ENCODE data around the gene SBF2. TPM values are rescaled to one million over a fixed set of nuclear protein-coding genes. Genes with fewer than 3 reads are reported as not detected.
"Not testable (repeated sequence)": the region's sequence is repeated elsewhere in the genome, so short reads cannot be mapped to it uniquely, and the experiment has no call there.

The SBF2 gene
- polyA plus RNA-seq, 5 donors, result 40.8 to 61.2 (median 50.1) TPM

- no peak for DNase-seq
These were observed 267.5 kb downstream of the SBF2 start for GRCh38 chr11:10026514-10026913.

DNA sequence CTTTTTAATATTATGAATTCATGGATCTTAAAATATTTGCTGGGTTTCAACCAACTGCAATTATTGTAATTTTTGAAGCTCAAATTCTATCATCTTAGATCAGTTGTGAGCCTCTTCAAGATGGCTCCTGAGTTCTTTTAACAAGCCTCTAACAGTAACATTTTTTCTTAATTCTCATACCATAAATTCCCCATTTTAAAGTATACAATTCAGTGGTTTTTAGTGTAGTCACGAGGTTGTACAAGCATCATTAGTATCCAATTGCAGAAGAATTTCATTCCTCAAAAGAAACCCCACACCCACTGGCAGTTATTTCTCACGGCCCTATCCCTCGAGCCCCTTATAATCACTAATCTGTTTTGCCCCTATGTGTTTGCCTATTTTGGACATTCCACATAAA, 270.8 kb downstream of the SBF2 start:
- no peak for DNase-seq

- DNase-seq, result no peak
These were observed 271.3 kb downstream of the SBF2 start for GRCh38 chr11:10022764-10023163.

DNA sequence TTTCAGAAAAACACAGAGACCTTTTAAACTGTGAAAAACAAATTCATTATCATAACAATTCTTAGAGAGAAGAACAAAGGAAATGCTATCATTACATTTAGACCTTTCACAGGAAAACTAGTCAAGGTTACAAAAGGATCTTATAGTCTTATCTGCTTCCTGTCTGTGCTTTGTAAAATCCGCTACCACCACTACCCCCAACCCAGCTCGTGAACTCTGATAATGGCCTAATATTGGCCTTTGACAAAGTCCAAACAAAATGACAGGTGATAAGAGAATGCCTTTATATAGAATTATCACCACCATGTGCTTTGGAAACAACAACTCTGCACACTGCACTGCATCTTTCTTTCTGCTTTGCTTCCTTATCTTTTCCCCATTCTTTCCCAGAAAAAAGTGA, 272.5 kb downstream of the SBF2 start:
- no peak for DNase-seq

- DNase-seq, result no peak
These were observed 273.9 kb downstream of the SBF2 start for GRCh38 chr11:10019906-10020682.

DNA sequence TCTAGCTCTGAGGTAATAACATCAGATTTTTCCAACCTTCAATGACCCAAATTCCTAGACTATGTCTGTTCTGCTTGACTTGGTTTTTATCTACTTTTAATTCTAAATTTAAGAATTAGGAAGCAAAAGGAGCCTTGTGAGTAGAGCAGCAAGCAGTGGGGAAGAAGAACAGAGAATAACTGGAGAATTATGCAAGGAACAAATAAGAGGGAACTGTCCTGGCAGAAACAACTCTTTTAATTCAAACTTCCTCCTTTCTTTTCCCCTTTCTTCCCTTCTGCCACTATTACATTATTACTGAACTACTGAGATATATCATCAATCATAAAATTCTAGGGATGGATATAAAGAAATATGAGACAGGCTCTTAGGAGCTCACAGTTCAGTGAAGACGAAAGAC, 276.1 kb downstream of the SBF2 start:
- DNase-seq, result no peak

DNA sequence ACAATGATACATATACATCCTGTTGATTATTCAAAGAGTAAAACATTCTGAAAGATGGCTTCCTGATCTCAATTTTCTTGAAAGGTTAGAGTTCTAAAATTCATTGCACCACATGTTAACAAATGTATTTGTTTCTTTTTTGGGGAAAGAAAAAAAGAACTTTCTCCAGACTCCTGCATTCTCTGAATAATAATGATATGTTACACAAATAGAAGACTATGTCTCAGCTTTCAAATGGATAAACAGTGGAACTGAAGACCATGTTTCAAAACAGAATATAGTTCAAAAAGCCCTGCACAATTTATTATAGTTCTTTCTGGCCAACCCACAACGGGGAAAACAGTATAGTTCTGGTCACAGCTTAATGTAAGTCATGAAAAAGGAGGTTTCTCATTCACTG, 277.0 kb downstream of the SBF2 start:
- DNase-seq, result no peak

- no peak for DNase-seq
These were observed 282.0 kb downstream of the SBF2 start for GRCh38 chr11:10012068-10012467.

- no peak for DNase-seq
These were observed 288.0 kb downstream of the SBF2 start for GRCh38 chr11:10005955-10006525.

DNA sequence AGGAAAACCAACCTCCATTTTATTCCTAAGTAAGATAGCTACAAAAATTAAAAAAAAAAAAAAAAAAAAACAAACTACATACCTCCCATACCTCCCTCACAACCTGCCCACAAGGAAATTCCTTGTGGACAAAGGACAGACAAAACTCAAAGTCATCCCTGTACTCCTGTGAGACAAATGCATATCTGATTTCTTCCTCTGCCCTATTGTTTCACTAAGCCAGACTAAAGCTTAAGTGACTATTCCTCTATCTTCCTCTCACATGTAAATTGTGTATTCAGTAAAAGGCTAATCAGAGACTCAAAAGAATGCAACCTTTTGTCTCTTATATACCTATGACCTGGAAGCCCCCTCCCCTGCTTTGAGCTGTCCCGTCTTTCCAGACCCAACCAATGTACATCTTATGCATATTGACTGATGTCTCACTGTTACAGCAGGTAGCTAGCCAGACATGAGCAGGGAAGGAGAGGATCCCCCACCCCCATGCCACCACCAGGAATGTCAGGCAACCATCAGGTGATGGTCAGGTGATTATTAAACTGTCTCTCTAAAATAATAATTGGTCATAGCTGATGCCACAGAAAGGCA, 289.4 kb downstream of the SBF2 start:
- no peak for DNase-seq

- DNase-seq, result no peak
These were observed 291.8 kb downstream of the SBF2 start for GRCh38 chr11:10002221-10002620.

DNA sequence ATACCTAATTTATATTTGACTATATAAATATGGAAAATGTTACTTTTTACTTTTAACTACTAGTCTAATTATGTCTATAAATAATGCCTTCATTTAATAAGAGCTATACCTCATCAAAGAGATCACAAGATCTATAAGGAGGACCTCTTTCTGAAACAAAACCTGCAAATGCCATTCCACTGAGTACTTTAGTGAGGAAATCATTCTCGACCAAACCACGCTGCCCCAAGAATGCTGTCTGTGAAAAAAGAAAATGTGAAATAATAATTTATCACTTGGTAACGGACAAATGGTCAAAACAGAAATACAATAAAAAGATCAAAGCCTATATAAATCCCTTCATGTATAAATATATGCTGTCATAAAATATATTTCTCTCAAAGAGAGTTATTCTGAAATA, 301.7 kb downstream of the SBF2 start:
- DNase-seq, result no peak

- no peak for DNase-seq
These were observed 303.6 kb downstream of the SBF2 start for GRCh38 chr11:9990221-9990973.

DNA sequence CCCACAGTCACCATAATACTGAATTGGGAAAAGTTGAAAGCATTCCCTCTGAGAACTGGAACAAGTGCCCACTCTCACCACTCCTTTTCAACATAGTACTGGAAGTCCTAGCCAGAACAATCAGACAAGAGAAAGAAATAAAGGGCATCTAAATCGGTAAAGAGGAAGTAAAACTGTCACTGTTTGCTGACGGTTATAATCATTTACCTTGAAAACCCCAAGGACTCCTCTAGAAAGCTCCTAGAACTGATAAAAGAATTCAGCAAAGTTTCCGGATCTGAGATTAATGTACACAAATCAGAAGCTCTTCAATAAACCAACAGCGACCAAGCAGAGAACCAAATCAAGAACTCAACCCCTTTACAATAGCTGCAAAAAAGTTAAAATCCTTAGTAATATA, 306.7 kb downstream of the SBF2 start:
- DNase-seq, result not testable (repeated sequence)

GRCh38 chr11:9982796-9983579, 311.0 kb downstream of the SBF2 start:
- no peak for DNase-seq

DNA sequence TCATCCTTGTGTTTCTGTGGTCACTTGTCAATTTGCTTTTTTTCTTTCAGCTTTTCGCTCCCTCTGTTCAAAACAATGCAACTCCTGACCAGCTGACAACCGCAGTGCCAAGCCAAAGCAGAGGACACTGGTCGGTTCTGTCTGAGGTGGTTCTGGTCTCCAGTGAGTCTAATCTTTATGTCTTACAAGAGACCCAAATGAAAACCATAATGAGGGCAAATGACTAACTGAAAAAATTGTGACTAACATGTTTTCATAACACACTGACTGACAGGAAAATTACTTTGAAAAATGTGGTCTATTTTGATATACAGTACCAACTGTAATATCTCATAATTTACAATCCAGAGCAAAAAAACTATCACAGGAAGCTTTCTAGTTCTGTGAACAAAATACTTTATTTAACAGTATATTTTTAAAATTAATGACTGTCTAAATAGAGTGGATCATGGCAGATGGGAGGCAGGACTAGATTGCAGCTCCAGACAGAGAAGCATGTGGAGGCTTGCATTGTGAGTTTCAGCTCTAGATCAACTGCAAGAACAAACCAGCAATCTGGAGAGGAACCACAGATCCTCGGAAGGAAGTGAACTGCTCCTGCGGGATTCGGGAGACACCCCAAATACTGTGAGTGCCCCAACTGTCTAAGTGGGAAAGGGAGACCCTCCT, 311.8 kb downstream of the SBF2 start:
- DNase-seq, result no peak

DNA sequence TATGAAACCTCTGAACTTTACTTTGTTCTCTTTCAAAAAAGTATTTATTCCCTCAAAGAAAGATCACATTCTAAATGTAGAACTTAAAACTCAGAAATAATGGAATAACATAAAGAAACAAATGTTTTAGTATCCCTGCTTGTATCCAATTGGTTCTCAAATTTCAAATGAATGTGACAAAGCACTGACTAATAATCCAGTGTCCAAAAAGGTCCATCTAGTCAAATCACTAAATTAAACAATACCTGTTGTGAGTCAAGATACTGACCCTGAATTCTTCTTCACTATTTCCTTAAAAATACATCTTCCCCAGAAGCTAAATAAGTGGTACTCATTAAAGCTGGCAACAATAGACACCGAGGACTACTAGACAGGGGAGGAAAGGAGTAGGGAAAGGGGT, 313.1 kb downstream of the SBF2 start:
- no peak for DNase-seq

GRCh38 chr11:9977554-9977953, 316.5 kb downstream of the SBF2 start:
- no peak for DNase-seq

- no peak for DNase-seq
These were observed 319.6 kb downstream of the SBF2 start for GRCh38 chr11:9974375-9974774.

DNA sequence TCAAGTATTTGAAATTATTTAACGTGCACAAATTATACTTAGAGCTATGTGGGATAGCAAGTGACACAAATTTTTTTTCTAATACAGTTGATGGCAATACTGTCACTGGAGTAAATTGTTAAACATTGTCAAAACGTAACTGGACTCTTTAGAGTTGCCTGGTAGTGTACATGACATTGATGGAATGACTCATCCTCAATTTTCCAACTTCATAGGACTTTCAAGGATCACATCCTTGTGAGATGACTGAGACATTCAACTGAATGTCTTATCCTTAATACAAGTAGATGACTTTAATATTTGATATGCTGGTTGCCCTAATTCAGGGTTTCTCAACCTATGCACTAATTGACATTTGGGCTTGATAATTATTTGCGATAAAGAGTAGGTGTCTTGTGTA, 320.1 kb downstream of the SBF2 start:
- no peak for DNase-seq

- peak; percentile 34 to 42 for DNase-seq
These were observed 321.0 kb downstream of the SBF2 start for GRCh38 chr11:9972989-9973388.
